Ovary (tissue), 3 donors: ENCODE measurements around the gene FAM241B.

Experiments
- CTCF ChIP-seq, 3 donors: fragments of 450-650 bp in 2 of 3; fragments of 200-600 bp in 1 of 3; IDR thresholded peaks; one replicate each; pipeline versions ENCODE4 v1.5.1 to v1.8.0; 2016 to 2022; ENCODE audit warnings: antibody characterized with exemption in 3 of 3, mild to moderate bottlenecking in 1 of 3
- EP300 ChIP-seq: sonication (generic); formaldehyde crosslinking; IDR thresholded peaks from one replicate; pipeline ENCODE4 v1.6.1; 2017; ENCODE audit warnings: antibody characterized with exemption
- POLR2A ChIP-seq: fragments of 450-650 bp; IDR thresholded peaks from one replicate; pipeline ENCODE4 v1.6.1; 2017; ENCODE audit warnings: antibody characterized with exemption, mild to moderate bottlenecking, moderate library complexity
- donor health status: DM: no; HTN: no; CAD: no.

- TF ChIP-seq POLR2A, result no peak
- no peak for TF ChIP-seq CTCF (IDR thresholded peaks at IDR 0.05)
- TF ChIP-seq EP300, result no peak
These were observed 18.4 kb downstream of the FAM241B start for GRCh38 chr10:69648461-69648860.
